Measurements from ENCODE around the gene PSMD2. TPM values are rescaled to one million over a fixed set of nuclear protein-coding genes. Genes with fewer than 3 reads are reported as not detected.

PSMD2 gene
- total RNA-seq, 2 experiments from 2014 or later: 309 to 314 TPM

GRCh38 chr3:184275381-184275701 is 23.7 kb upstream of the PSMD2 start:
- ChIA-PET POLR2A (no interaction called here), CTCF (no interaction called here)

- ChIA-PET POLR2A (no interaction called here), CTCF (no interaction called here)
Observed at GRCh38 chr3:184275961-184276910, 22.8 kb upstream of the PSMD2 start, which contains the start of gene ECE2. Gene ECE2 (plus strand): TSS chr3:184276022. CDS start chr3:184276154, 132 bp downstream.

- POLR2A ChIA-PET: no interaction called here
Observed at GRCh38 chr3:184277366-184277765, 21.7 kb upstream of the PSMD2 start.

GRCh38 chr3:184282941-184283340 is 16.1 kb upstream of the PSMD2 start:
- ChIA-PET POLR2A (no interaction called here), CTCF (interaction anchor here (0.9 kb wide), 1 partner anchor 55 kb away, joined by 3 read pairs; no protein-coding TSS in a partner anchor)

More at GRCh38 chr3:184277366-184277765, 21.7 kb upstream of the PSMD2 start:
- CTCF ChIA-PET: no interaction called here

- ChIA-PET POLR2A (no interaction called here), CTCF (interaction anchor here (0.9 to 1.3 kb wide), 2 partner anchors 34 to 56 kb away, joined by 3 to 4 read pairs; partner anchors contain the start of gene EEF1AKMT4)
Observed at GRCh38 chr3:184283681-184284080, 15.4 kb upstream of the PSMD2 start.

- ChIA-PET POLR2A (no interaction called here), CTCF (interaction anchor here (1.0 to 1.4 kb wide), 3 partner anchors 12 to 58 kb away, joined by 3 to 4 read pairs (median 3); partner anchors contain the start of gene EEF1AKMT4)
Observed at GRCh38 chr3:184284696-184285095, 14.3 kb upstream of the PSMD2 start.

GRCh38 chr3:184289426-184289938 is 9.6 kb upstream of the PSMD2 start:
- ChIA-PET POLR2A (interaction anchor here (0.6 kb wide), 1 partner anchor 59 kb away, joined by 3 read pairs; no protein-coding TSS in a partner anchor), CTCF (interaction anchor here (0.7 to 4.1 kb wide), 11 partner anchors 9 to 396 kb away, joined by 3 to 23 read pairs (median 4); no protein-coding TSS in a partner anchor)

GRCh38 chr3:184290331-184290730 is 8.7 kb upstream of the PSMD2 start:
- ChIA-PET POLR2A (no interaction called here), CTCF (interaction anchor here (1.6 to 4.1 kb wide), 2 partner anchors 10 to 63 kb away, joined by 4 to 23 read pairs; no protein-coding TSS in a partner anchor)

GRCh38 chr3:184291044-184291737 is 7.8 kb upstream of the PSMD2 start:
- CTCF ChIA-PET: interaction anchor here (4.1 kb wide), 1 partner anchor 64 kb away, joined by 23 read pairs; no protein-coding TSS in a partner anchor
- POLR2A ChIA-PET: no interaction called here

- ChIA-PET CTCF (interaction anchor here (1.2 to 4.1 kb wide), 2 partner anchors 64 to 72 kb away, joined by 3 to 23 read pairs; no protein-coding TSS in a partner anchor), POLR2A (no interaction called here)
Observed at GRCh38 chr3:184291738-184292445, 7.1 kb upstream of the PSMD2 start.

GRCh38 chr3:184295771-184296170 is 3.3 kb upstream of the PSMD2 start:
- CTCF ChIA-PET: interaction anchor here (1.9 kb wide), 1 partner anchor 46 kb away, joined by 6 read pairs; the partner anchor contains the start of gene EEF1AKMT4
- POLR2A ChIA-PET: no interaction called here

GRCh38 chr3:184296616-184297015 is 2.4 kb upstream of the PSMD2 start:
- POLR2A ChIA-PET: no interaction called here
- CTCF ChIA-PET: interaction anchor here (0.7 to 0.9 kb wide), 2 partner anchors 12 to 122 kb away, joined by 3 to 4 read pairs; no protein-coding TSS in a partner anchor

GRCh38 chr3:184299488-184300377 is 692 bp downstream of the PSMD2 start:
- ChIA-PET POLR2A (interaction anchor here (1.4 kb wide), 1 partner anchor 18 kb away, joined by 6 read pairs; no protein-coding TSS in a partner anchor), CTCF (interaction anchor here (1.4 to 1.8 kb wide), 2 partner anchors 10 to 50 kb away, joined by 4 to 5 read pairs; no protein-coding TSS in a partner anchor)

- ChIA-PET POLR2A (interaction anchor here (1.4 kb wide), 1 partner anchor 18 kb away, joined by 6 read pairs; no protein-coding TSS in a partner anchor), CTCF (interaction anchor here (1.4 to 1.8 kb wide), 2 partner anchors 11 to 50 kb away, joined by 4 to 5 read pairs; no protein-coding TSS in a partner anchor)
Observed at GRCh38 chr3:184300378-184300720, 1.3 kb downstream of the PSMD2 start.

GRCh38 chr3:184305577-184305976 is 6.5 kb downstream of the PSMD2 start:
- ChIA-PET CTCF (interaction anchor here (1.7 kb wide), 1 partner anchor 15 kb away, joined by 5 read pairs; no protein-coding TSS in a partner anchor), POLR2A (no interaction called here)

- ChIA-PET CTCF (interaction anchor here (1.7 kb wide), 1 partner anchor 14 kb away, joined by 5 read pairs; no protein-coding TSS in a partner anchor), POLR2A (no interaction called here)
Observed at GRCh38 chr3:184306341-184306972, 7.4 kb downstream of the PSMD2 start.

GRCh38 chr3:184307915-184308314 is 8.9 kb downstream of the PSMD2 start:
- ChIA-PET POLR2A (no interaction called here), CTCF (no interaction called here)
